GM19328 (cell line): ENCODE results near the gene MYDGF.

Source experiments
- ATAC-seq: cut with Tn5 transposase; IDR thresholded peaks from one replicate; pipeline ENCODE4 v1.9.1; 2021; ENCODE audit warnings: mild to moderate bottlenecking, moderate library complexity; ENCODE audit not compliant: unreplicated experiment

MYDGF gene

DNA sequence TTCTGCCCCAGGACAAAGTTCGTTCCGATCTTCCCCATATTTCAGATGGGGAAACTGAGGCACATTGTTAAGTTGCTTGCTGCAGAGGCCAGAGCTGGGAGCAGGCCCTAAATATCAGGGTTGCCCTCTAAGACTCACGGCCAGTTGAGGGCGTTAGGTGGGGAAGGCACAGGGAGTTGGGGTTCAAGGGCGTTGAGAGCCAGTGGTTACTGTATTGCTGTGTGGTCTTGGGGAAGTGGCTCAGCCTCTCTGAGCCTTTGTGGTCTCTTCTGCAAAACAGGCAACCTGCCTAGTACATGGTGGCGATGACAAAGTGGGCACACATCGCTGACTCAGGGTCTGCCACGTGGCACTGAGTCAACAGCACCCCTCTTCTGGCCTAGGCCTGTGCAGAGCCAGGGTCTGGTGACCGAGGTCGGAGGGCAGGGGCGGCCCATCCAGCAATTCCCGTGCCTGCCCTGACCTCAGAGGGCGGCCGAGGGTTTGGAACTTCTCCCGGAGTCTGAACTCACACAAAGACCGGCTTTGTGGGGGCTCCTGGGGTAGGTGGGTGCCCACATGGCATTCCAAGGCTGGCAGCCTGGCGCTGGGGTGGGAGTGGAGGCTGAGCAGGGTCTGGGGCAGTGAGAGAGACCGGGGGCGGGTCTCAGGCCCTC is 20.6 kb downstream of the MYDGF start:
- no peak for ATAC-seq

DNA sequence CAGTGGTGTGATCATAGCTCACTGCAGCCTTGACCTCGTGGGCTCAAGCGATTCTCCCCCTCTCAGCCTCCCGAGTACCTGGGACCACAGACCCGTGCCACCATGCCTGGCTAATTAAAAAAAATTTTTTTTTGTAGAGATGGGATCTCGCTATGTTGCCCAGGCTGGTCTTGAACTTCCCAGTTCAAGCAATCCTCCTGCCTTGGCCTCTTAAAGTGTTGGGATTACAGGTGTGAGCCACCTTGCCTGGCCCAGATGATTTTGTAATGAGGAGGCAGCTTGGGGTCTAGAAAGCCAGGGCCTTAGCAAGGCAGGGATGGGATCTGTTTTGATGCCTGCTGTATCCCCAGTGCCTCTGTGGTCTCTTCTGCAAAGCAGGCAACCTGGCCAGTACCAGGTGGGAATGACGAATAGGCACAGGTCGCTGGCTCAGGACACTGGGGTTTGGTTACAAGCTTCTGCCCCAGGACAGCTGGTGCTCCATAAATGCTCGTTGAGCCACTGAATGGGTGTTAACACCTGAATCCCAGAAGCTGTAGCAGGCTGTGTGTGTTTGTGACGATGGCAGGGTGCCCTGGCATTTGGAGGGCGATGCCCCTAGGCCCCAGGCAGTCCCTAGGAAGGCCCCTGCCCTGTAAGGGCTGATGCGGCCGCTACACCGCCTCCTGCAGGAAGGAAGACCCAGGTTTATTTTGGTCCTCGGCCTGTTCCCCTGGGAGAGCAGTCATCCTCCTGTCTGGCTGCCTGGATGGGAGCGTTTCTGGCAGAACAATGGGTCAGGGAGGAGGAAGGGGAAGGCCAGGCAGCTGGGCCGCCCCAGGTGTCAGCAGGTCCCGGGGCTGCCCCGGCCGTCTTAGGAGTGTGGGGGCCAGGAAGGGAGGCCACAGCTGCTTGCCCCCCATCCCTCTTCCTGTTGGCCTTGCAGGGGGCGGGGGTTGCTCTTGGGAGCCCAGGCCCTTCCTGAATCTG is 22.2 kb downstream of the MYDGF start:
- no peak for ATAC-seq

DNA sequence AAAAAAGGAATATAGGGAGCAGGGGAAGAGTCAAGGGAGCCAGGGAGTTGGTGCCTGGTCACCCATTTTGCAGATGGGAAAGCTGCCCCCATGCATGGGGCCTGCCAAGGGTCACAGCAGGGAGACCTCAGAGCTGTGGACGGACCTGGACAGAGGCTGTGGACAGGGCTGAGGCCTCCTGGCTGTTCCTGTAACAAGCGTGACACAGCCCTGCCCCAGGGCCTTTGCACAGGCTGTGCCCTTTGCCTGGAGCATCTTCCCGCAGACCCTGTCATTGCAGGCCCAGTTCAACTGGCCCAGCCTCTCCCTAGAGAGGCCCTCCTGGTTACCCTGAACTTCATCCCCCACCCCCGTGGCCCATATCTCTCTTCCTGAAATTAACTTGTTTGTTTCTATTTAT is 24.4 kb downstream of the MYDGF start:
- ATAC-seq: no peak

DNA sequence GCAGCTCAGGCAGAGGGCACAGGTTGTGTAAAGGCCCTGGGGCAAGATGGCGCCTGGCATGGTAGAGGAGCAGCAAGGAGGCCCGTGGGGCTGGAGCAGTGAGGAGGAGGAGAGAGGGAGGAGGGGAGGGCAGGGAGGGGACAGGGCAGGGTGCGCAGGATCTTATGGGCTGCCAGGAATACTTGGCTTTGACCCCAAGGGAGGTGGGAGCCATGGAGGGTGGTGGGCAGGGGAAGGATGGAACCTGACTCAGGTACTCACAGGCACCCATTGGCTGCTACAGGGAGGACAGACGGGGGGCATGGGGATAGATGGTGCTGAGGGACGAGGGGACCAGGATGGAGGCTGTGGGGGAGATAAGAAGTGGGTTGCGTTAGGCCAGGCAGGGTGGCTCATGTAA is 27.5 kb downstream of the MYDGF start:
- no peak for ATAC-seq

DNA sequence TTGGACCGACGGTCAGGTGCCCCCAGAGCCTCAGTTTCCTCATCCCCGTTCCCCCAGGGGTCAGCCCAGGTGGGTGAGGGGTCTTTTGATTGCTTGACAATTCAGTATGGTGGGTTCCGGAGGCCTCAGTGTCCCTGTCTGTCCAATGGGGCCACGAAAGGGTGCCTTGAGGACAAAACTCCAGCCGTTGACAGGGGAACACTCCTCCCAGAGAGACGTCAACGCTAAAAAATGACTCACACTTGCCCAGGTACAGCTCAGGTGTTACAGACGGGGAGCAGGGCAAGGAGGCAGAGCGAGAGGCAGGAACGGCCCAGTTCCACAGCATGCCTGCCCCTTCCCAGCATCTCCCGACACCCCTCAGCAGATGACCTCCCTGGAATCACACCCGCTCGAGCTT is 29.0 kb downstream of the MYDGF start:
- no peak for ATAC-seq

DNA sequence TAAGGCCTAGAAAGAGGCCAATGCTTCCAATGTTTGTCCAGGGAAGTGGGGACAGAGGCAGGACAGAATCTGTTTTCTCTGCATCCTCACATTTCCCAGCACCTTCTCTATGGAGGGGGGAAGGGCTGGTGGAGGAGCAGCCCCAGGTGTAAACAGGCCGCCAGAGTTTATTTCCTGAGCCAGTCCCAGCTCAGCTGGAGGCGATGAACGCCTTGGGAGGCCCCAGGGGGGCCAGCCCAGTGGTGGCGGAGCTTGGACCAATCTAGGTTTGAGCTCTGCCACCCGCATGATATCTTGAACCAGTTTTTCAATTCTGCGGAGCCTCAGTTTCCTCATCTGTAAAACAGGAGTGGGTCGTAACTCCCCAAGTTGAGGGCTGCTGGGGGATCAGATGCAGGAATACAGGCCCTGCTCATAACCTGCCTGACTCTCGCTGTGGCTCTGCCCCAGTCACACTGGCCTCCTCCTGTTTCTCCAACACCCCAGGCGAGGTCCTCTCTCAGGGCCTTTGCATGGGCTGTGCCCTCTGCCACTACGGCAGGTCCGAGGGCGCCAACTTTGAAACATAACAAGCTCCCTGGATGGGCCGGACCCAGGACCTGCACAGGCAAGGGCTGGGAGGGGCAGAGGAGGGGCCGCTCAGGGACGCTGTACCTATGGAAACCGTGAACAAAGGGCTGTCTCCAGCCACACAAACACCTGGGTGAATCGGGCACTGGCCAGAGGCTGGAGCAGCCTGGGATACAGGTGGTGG is 29.7 kb downstream of the MYDGF start:
- ATAC-seq: no peak

DNA sequence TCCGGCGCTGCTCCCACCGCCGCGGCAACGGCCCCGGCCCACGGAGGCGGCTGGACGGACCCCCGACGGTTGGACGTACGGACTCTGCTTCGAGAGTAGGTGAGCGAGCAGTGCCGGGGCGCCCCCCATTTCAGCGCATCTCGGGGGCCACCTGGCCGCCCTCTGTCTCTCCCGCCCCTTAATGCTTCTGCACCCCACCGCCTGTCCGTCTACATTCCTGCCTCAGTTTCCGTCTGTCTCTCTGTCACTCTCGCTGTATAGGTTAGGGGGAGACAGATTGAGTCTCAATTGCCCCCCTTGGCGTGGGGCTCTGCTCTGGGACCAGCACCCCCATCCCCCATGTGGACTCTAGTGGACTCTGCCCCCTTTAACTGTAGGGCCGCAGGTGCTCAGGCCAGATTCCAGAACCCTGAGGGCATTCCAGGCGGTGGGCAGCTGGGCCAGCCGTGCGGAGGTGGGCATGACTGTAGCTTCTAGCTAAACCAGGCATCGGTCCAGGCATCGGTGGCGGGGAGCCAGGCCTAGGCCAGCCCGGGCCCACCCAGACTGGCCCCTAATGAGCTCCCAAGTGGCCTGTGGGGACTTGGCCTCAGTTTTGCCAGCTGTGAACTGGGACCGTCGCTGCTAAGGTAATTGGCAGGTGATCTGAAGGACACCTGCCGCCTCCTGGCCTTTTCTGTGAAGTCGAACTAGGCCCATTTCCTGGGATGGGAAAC is 30.5 kb downstream of the MYDGF start:
- peak; percentile 9 for ATAC-seq

DNA sequence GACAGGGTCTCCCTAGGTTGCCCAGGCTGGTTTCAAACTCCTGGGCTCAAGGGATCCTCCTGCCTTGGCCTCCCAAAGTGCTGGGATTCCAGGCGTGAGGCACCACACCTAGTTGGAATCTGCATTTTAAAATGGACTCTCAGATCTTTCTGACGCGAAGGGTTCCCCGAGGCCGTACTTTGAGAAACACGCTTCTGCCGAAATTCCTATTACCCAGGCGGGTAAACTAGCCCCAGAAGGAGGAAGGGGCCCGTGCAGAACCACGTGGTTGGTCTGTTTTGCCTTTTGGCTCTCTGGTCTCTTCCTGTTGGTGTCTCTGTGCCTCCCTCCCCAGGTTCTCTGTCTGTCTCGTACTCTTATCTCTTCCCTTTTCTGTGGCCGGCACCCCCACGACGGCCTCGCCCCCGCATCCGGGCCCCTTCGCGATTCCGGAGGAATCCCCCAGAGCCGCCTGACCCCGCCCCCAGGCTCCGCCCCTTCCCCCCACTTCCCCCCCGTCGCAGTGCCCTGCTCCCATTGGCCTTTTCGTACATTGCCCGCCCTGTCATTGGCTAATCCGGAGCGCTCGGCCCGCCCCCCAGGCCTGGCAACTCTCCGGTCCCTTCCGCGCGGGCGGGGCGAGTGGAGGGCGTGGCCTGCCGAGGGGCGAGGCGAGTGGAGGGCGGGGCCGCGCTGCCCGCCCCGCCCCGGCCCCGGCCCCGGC is 31.2 kb downstream of the MYDGF start, which contains the start of gene TNFAIP8L1:
TNFAIP8L1 (plus strand) TSS at position 689 of the 703 bp plus-strand sequence. CDS start 12,354 bp downstream, outside the sequence.
- ATAC-seq: peak; percentile 89

DNA sequence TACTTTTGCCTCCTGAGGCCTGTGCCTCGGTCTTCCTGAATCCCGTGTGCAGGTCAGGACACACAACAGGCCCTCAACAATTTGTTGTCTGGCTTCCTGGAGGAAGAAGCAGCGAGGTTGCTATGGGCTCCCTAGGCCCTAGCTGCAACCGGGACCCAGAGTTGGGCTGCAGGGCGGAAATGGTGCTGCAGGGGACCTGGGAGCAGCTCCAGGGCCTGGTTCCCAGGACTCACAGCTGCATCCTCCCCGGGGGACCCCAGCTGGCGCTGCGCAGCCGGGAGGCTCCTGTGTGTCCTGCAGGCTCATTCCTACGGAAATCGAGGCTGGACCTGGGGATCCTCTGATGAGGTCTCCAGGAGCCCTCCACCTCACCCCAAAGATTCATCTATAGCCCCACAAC is 31.8 kb downstream of the MYDGF start:
- no peak for ATAC-seq

DNA sequence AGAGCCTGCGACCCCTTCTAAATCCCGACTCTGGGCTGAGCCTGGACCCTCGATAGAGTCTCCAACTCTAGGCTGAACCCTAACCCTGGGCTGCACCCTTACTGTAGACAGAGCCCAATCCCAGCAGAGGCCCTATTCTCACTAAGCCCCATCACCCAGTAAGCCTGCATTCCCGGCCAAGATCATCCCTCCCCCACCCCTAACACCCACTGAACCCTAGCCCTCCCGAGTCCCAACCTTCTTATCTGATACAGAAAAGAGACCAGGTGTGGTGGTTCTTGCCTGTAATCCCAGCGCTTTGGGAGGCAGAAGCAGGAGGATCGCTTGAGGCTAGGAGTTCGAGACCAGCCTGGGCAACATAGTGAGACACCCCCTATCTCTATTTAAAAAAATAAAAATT is 33.4 kb downstream of the MYDGF start:
- ATAC-seq: no peak

DNA sequence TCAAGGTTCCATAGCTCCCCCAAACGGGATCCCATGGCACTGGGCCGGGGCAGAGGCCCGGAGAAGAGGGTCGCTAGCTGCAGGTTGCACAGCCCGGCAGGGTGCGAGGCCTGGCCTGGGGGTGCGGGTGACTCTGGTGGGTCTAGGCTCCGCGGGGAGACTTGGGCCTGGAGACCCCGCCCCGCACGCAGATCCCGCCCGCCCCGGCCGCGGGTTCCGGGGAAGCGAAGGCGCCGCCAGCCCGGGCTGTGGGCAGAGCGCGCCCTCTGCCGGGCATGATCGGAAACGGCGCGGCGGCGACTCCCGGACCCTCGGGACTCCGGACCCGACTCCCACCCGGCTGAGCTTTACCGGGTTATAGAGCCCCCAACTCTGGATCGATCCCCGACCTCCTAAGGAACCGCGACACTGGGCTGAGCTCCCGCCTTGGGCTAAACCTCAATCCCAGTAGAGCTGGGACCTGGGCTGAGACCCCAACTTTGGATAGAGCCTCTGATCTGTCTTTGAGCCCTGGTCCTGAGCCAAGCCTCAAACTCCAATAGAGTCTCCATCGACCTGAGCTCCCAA is 33.9 kb downstream of the MYDGF start:
- ATAC-seq: no peak

DNA sequence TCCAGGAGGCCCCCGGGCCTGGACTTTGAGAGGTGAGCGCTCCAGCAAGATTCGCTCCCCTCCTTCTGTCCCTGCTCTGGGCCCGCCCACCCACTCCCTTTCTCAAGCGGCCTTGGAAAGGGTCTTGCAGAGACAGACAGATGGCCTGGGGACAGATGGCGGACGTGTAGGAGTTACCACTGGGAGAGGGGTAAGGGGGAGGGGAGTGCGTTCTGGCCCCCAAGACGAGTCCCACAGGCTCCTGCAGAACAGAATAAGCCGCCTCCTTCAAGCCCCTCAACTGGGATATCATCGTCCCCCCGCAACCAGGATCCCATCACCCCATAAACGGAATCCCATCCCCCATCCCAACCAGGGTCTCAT is 34.4 kb downstream of the MYDGF start:
- no peak for ATAC-seq

DNA sequence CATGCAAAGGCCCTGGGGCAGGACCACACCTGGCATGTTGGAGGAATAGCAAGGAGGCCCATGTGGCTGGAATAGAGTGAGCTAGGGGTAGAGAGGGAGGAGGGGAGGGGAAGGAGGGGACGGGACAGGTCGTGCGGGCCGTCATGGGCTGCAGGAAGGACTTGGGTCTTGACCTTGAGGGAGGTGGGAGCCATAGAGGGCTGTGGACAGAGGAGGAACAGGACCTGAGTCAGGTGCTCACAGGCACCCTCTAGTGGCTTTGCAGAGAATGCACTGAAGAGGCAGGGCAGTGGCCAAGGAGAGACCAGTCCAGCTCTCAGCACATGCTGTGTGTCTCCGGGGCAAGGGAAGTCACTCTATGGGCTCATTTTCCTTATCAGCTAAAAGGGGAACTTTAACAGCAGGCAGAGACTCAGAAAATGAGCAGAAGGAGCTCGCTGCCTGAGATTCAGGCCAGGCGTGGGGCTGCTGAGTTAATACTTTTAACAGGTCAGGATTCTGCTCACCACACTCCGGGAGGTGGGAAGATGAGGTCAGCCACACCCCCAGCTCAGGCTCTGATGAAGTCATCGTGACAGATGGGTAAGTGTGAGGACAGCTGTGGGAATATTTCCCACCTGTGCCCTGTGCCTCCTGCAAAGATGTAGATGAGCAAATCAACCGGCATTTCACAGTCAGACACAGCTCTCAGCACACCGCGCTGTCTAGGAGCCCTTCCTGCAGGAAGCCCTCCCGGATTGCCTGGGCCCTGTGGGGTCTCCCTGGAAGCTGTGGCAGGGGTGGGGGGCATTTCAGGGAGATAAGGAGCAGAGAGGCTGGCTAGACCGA is 36.8 kb downstream of the MYDGF start:
- ATAC-seq: no peak

DNA sequence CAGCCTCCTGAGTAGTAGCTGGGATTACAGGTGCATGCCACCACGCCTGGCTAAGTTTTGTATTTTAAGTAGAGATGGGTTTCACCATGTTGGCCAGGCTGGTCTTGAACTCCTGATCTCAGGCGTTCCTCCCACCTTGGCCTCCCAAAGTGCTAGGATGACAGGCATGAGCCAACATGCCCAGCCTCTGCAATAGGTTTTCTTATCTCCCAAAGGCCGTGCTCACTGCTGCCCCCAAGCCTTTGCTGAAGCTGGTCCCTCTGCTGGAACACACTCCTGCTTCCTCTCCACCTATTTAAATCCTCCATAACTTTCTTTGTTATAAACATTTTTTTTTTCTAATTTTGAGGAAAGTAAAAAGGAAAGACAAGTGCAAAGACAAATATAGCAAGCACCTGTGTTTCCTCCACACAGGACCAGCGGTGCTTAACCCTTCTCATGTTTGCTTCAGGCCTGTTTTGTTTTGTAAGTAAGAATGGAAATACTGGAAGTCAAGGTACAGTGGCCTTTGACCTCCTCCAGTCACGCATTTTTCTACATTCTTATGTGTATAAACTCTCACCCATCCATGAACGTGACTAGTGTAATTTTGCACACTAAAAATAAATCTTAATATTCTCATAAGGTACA is 45.3 kb downstream of the MYDGF start:
- ATAC-seq: no peak

DNA sequence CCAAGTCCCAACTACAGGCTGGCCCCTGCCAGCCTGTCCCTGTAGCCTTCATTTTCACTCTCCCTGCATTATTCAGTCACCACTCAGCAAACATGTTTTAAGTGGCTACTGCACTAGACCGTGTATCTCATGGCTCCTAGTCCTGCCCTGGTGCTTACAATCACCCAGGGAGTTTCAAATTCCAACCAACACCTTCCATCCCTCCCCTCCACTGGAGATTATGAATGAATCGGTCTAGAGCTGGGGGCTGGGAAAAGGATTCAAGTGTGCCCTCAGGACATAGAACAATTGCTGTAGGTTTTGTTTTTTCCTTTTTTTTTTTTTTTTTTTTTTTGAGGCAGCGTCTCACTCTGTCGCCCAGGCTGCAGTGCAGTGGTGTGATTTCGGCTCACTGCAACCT is 45.8 kb downstream of the MYDGF start:
- ATAC-seq: no peak

DNA sequence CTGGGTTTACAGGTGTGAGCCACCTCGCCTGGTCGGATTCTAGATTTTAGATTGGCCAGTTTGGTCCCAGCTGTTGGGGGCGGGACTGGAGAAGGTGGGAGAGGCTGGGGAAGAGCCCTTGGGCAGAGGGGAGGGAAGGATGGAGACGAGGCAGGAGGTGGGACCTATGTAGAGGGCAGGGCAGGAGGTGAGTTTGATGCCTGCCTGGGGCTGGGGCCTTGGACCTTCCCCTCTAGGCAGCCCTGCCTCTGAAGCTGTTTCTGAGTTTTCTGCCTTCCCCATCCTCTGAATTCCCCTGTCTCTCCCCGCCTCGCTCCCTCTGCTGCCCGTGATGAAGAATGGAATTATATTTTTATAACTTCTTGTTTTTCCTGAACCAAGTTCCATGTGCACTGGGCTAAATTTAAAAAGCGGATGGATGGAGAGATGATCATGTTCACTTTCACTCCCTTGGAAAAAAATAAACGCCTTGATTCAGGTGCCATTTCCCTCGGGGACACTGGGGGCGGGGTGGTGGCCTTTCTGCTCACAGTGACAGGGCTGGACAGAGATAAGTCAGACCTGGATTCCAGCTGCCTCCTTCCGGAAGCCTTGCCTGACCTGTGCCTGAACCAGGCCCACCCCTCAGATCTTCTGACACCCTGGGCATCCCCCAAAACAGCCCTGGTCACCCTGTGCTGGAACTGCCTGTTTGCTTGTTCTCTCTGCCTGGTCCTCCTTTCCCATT is 47.3 kb downstream of the MYDGF start:
- no peak for ATAC-seq

DNA sequence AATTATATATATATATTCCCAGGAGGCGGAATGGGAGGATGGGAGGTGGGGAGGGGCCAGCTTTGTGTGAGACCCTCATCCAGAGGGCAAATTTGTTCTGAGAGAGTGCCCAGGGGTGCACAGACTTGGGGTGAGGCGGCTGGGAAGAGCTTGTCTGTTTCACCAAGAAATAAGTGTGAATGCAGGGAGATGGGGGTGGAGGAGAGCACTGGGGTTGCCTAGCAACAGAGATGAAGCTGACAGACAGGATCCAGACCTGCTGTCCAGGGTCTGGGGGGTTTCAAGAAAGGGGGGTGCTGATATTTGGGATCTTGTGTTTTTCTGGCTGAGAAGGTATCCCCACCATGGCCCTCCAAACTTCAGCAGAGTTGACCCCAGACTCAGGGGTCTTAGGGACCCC is 49.5 kb downstream of the MYDGF start:
- ATAC-seq: no peak
